Colon (tissue), 2 donors: ENCODE data around the gene TBC1D14.

ENCODE experiments used
- FAIRE-seq: peaks from 2 replicates; lab custom pipeline; 2012; peaks lifted over from hg19 to GRCh38; lab: Jason Lieb, UNC
- donor health status: control.
- donor health status: control.

The TBC1D14 gene

DNA sequence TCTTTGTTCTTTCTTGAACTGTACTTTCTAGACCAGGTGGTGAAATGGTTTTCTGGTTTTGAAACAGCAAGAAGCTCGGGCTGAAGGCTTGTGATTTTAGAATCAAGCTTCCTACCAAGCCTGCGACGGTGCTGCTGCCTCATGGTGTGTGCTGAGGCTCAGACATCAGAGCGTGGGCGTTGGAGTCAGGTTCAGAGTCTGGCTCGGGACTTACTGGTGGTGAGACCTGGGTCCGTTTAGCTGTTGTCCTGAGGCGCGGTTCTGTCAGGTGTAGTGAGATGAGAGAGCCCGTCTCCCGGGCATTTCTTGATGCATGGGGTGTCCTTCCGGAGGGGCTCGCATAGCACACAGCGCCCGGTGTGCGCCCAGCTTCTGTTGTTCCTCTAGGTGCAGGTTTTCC is 113.9 kb downstream of the TBC1D14 start:
- no peak for FAIRE-seq

DNA sequence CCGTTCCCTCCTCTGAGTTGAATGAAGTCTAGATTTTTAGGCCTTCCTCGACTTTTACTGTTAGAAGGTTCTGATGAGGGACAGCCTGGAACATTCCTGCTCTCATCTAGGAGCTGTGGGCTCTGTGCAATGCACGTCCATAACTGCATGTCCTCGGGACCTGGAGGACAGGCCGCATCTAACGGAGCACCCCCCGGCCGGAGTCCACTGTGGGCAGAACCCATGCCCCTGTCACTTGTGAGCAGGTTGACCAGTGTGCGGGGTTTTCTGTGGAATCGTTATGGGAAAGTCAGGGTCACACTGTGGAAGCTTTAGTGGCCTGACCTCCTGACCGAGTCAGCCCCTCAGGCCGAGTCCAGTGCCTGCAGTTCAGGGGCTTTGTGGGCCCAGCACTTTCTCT is 114.3 kb downstream of the TBC1D14 start:
- no peak for FAIRE-seq

DNA sequence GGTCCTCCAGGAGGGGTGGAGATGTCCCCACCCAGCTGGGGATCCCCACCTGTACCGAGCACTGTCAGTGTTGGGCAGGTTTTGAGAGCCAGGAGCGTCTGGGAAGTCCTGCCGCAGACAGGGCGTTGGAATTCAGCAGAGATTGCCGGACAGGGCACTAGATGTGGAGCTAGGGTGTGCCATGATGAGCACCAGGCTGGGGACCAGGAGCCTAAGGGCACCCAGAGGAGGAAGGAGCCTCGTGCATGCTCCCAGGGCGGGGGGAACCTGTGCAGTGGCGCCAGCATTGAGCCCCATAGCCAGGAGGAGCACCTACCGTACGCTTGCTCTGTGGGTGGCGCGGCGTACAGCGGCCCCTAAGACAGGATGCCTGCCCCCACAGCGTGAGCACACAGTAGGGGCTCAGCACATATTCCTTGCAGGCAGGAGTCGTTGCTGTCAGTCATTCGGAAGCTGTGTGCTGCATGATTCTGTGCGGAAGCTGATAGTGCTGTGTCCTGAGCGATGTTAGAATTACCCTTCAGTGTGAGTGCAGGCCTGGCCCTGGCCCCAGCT is 114.8 kb downstream of the TBC1D14 start:
- no peak for FAIRE-seq

DNA sequence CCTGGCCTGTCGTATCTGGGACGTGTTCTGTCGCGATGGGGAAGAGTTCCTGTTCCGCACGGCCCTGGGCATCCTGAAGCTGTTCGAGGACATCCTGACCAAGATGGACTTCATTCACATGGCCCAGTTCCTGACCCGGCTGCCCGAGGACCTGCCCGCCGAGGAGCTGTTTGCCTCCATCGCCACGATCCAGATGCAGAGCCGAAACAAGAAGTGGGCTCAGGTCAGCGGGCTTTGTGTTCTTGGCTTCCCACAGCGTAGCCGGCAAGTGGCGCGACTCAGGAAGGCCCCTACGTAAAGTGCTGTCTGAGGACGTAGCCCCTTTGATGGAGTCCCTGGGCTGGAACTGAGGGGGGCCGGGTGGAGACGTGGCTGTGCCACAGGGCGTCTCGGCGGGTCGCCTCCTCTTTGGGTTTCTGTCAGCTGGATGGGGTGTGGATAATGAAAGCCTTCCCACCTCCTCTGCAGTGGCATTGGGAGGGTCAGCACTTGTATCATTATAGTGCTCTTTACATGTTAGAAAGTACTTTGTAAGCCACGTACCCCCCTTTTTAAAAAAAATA is 115.5 kb downstream of the TBC1D14 start:
- FAIRE-seq, result no peak

DNA sequence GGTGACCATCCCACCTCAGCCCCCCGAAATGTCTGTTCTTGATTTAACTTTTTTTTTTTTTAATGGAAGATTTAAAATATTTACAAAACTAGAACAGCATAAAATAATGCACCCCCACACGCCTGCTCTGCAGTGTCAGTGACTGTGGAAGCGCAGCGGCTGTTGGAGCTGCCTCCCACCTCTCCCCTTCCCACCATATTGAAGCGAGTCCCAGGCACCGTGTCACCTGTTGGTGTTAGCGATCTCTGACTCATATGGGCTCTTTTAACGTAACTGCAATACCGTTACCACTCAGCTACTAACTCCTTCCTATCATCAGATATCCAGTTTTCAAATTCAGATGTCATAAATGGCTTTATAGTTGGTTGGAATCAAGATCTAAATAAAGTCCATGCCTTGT is 116.5 kb downstream of the TBC1D14 start:
- FAIRE-seq, result no peak

DNA sequence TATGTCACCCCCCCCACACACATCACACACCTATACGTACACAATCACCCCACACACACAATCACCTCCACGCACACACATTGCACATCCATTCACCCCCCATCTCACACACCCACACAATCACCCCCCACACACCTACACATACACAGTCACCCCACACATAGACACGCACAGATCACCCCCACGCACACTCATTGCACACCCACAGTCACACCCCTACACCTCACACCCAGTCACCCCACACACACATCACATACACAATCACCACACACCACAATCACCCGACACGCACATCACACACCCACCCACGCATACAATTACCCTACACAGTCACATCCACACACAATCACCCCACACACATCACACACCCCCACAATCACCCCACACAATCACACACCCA is 117.7 kb downstream of the TBC1D14 start:
- FAIRE-seq, result no peak

DNA sequence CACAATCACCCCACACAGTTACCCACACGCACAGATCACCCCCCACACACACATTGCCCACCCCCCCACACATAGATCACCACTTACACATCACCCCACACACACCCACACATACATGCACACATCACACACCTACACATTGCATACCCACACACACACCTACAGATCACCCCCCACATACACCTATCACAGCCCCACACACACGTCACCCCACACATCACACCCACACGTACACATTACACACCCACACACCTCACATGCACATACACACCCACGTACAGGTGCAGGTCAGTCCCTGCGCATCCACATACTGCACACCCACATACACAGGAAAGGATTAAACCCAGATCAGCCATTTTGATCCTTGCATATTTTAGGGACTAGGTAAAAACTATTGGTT is 118.3 kb downstream of the TBC1D14 start:
- no peak for FAIRE-seq

DNA sequence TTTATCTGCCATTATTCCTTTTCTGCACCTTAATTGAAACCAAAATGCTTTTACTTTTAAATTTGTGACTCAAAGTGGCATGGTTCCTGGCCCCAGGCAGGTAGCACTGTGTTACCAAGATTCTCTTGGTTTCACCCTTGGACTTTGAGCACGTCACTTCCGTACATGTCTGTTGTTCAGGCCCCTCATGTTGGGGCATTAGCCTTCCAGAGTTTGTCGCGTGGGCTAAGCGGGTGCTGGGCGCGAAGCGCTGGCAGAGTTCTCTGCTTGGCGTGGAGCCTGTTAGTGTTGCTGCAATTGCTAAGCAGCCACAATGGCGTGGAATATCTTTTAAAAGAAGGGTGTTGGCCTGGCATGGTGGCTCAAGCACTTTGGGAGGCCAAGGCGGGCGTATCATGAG is 119.6 kb downstream of the TBC1D14 start:
- FAIRE-seq, result no peak

DNA sequence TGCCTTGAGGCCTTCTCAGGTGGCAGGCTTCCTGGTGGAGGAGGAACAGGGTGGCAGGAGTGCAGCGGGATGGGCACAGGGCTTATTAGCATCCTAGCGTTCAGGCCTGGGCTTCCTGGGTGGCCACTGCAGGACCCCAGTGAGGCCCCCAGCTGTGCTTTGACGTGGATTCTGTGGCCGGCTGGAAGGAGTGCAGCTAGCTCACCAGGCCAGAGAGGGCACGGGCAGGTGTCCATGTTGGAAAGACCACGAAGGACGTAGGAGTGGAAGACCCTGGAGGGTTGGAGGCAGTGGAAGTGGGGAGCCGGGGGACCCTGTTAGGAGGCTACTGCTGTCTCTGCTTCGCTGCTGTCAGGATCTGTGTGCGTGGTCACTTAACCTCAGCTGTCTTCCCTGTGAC is 120.3 kb downstream of the TBC1D14 start:
- no peak for FAIRE-seq

DNA sequence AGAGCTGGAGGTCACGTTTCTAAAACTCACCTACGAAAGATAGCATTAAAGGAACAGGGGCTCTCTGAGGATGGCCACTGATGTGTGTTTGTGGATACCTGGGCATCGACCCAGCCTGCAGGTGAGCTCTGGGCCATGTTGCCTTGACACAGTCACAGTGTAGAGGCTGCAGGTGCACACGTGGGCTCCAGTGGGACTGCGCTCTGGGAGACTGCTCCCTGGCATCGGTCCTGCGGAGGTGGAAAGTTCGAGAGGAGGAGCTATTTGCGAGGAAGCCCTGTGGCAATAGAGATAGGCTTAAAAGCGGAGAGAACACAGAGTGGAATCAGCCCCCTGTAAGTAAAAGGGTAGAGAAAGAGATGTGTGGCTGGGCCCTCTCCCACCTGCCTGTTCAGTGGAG is 121.2 kb downstream of the TBC1D14 start:
- FAIRE-seq, result no peak

DNA sequence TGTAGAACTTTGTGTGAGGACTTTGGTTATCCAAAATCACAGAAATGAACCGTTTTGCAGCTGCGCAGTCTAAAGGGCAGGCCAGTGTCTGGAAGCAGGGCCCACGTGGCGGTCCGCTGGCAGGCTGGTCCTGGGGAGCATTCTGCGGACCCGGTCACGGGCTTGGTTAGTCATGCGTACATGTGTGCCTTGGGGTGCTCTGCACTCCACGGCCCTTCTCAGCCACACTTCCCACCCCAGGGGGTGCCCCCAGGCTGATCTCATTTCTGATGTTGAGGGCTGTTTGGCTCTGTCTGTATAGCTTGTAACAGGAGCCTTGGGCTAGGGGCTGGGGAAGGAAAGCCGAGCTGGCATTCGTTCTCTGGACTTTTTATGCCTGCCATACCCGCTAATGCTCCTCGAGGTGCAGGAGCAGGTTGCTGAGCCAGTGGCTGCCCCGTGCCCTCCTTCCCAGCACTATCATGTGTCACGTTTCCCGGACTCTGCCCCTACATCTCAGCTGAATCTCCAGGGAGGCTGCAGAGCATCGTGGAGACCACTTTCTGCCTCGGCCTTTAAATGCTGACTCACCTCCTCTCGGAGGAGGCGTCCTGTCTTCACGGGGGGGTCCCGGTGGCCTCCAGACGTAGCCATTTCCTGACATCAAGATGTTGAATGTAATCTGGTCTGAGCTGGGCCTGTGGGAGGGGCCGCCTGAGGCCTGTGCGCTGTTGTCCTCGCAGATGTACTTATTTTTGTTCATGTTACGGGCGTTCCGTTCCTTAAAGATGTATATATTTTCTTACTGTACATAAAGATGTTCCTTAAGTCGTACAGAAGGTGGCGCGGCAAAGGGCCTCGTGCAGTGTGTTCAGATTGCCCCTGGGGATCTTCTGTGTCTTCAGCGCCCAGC is 122.2 kb downstream of the TBC1D14 start:
- no peak for FAIRE-seq

DNA sequence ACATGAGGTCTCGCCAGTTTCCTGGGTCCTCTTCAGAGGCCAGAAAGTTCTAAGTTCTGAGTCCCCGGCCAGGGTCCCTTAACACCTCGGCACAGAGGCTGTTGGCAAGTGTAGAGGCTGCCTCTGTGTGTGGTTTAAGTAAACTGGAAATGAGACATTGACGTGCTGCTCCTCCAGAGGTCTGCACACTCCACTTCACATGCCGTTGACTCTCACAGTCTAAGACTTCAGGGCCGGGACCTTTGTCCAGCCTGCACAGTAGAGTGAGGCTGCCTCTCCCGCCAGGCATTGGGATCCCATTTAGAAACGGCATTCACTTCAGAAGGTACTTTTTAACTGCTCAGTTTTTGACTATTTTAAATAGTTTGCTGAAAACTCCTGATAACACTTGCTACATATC is 123.0 kb downstream of the TBC1D14 start:
- FAIRE-seq, result no peak

DNA sequence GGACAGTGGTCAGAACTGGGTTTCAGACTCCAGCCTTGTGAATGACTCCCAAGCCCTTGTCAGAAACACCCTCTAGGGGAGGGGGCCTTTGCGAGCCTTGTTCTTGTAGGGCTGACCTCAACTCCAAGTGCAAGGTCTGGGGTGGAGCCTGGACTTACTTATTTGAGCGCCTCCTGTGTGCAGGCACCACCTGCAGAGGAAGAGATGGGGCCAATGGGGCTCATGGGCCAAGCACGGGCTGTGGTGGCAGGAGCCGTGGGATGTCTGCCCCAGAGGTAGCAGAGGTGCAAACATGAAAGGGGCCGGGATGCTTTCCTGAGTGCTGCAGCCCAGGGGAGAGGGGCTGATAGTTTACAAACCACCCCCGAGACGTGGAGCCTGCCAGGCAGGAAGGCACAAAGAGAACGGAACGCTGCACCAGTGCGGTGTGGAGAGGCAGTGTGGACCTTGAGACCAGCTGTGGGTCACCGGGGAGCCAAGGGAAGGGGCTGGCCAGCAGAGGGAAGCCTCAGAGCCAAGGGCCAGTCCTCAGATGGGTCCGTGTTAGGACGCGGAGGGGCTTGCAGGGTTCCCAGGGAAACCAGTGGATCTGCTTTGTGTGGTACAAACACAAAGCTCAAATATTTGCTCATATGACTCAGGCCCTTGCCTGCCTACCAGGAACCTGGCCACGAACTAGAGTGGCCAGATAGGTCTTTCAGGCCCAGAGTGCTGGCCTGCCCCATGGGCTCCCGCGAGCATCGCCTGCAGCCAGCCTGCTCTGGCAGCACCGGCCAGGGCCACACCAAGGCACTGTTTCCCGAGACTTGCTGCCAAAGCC is 124.8 kb downstream of the TBC1D14 start:
- FAIRE-seq, result no peak

DNA sequence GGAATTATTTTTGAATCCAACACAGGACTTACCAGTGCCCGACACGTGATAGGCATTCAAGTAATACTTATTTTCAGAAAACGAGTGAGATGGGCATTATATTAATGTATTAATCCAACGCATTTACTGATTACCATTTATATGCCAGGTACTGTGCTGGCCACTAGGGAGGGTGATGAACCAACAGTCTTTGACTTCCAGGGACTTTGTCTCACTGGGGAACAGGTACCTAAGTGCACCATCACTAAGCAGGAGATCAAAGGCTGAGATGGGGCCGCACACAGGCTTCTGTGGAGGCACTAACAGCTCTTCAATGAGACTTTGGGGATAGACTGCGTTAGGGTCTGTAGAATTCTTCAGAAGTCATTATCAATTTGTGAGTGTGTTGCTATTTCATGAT is 127.8 kb downstream of the TBC1D14 start:
- FAIRE-seq, result no peak

DNA sequence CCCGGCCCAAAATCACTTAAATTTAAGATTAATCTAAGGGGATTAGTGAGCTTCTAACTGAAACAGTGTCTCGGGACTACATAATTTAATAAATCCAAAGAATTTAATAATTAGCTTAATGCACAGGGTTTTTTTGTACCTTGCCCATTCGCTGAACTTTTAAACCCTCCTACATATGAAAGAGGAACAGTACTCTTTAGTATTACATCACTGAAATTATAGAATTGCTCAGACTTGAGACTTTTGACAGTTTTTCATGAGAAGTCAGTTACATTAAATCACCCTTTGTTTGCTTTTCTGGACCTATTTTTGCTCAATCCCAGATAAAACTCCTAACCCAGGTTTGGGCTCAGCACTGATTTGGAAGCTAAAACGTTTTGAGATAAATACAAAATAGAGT is 131.1 kb downstream of the TBC1D14 start:
- FAIRE-seq, result no peak

DNA sequence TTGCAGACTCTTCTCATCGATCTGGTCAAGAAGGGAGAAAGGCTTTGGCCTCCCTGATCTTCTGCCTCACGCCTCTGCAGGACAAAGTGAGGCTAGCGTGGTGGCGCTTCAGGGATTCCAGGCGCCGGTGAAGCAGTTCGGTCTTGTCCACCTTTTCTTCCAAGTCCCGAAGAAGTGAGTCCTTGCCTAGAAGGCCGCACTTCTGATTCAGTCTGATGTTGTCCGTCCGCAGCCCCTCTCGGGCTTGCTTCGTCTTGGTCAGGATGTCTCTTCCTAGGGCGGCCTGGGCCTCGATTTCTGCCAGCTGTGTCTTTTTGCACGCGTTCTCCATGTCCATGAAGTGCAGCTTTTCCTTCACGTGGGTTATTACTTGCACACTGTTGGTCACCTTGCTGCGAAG is 131.6 kb downstream of the TBC1D14 start:
- FAIRE-seq, result no peak

DNA sequence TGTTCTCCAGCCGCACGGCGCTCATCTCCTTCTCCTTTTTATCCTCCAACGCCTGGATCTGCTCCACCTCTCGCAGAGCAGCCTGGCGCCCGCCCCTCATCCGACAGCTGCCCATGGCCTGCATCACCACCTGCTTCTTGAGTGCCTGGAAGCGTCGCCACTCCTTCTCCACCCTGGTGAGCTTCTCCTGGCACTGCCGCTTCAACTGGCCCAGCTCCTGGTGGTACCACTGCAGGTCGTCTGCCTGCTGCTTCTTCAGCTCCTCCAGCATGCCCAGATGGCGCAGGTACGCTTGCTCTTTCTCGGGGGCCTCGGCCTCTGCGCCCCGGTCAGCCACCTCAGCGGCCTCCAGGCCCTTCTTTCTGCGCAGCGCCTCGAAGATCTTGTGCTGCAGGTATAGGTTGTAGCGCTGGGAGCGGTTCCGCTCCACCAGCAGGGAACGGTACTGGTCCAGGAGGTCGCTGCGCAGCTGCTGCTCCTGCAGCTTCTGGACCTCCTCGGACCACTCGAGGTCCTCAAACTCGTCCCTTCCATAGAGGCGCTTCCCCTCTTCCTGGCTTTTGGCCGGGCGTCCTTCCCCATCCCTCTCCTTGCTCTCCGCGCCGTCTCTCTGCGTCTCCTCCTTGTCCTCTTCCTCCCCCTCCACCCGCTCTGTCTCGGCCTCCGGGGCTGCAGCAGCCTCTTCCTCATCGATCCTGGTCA is 132.3 kb downstream of the TBC1D14 start:
- no peak for FAIRE-seq

DNA sequence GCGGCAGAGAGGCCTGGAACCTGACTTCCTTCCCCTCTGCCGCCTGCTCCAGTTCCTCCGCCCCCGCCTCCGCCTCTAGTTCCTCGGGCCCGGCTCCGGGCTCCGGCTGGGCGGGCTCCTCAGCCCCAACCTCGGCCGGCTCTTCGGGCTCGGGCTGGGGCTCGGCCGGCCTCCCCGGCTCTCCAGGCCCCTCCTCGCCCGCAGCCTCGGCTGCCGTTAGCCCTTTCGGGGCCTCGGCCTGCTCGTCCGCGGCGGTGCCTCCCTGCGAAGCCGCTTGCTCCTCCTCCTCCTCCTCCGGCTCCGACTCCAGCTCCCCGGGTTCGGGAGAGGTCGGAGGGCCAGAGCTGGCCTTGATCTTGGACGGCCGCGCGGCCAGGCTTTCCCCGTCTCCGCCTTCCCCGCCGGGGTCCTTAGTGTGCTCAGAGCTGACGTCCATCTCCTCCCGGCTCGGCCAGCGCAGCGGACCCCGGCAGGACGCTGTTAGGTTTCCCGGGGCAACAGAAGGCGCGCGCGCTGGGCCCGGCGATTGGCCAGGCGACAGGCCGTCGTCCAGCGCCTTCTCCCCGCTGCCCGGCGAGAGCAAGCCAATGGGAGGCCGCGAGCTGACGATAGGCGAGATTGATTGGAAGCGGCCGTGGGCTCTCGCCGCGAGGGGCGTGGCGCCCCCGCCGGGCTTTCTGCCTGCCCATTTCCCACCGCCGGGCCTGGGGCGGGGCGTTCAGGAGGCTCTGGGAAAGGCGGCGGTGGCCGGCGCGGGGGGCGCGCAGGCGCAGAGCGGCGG is 133.1 kb downstream of the TBC1D14 start:
- FAIRE-seq, result no peak

DNA sequence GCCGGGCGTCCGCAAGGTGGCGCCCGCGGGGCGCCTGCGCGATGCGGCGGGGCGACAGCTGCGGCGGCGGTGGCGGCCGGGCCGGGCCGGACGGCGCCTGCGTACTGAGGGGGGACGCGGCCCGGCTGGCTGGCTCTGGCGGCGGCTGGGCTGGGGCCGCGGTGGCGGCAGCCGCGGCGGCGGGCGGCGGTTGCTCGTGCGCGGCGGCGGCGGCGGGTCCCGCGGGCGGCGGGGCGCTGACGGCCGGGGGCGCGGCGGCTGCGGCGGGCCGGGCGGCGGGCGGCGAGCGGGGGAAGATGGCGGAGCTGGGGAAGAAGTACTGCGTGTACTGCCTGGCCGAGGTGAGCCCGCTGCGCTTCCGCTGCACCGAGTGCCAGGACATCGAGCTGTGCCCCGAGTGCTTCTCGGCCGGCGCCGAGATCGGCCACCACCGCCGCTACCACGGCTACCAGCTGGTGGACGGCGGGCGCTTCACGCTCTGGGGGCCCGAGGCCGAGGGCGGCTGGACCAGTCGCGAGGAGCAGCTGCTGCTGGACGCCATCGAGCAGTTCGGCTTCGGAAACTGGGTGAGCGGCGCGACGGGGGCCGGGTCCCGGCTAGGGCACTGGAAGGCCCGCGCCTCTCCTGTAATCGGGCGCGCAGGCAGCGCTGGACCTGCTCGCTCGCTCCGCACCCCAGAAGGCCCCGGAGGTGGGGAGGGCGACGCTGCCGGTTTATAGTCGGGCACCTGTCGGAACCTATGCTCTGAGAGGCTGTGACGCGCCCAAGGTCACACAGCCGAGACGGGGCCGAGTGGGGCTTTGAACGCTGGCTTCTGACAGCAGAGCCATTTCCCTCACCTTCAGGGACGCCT is 133.9 kb downstream of the TBC1D14 start, which contains the start of gene TADA2B:
Gene TADA2B, plus strand, starts transcription at position 89 of the 853 bp plus-strand sequence. Its CDS starts 208 bp downstream, at position 297.
- no peak for FAIRE-seq
